ENCODE results near the gene TYK2. TPM values are rescaled to one million over a fixed set of nuclear protein-coding genes. Genes with fewer than 3 reads are reported as not detected.

The TYK2 gene
- total RNA-seq, 1 donor from 2014 or later: 103 TPM

DNA sequence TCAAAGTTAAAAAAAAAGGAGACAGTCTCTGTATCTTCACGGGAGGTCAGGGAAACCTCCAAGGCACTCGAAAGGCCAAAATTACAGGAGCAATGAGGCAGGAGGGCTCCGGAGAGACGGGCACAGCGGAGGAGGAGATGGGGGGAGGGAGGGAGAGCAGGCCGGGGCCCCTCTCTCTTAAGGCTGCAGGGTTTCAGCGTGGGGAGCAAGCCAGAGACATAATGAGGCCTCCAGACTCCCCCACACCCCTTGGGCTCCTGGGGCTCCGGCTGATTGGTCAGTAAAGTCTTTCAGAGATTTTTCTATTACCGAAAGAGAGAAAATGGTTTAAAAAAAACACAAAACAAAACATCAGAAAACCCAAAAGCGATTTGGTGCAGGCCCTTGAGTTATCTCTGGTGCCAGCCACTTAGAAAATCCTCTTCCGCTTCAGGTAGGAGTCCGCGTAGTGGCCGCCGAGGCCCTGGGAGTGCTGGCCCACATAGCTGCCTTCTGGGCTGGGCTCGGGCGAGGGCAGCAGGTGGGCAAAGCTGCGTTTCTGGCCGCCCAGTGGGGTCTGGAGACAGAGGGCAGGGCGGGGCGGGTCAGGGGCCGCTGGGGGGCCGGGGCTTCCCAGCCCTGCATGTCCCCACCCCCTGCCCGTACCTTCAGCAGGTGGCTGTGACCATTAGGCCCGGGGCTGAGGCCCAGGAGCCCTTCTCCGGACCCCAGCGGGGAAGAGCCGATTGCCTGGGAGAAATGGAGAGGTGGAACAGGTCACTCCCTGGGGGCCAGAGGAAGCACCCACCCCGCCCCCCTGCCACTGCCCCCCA lies 63.1 kb downstream of the TYK2 start:
- TF ChIP-seq, protein P1, sequence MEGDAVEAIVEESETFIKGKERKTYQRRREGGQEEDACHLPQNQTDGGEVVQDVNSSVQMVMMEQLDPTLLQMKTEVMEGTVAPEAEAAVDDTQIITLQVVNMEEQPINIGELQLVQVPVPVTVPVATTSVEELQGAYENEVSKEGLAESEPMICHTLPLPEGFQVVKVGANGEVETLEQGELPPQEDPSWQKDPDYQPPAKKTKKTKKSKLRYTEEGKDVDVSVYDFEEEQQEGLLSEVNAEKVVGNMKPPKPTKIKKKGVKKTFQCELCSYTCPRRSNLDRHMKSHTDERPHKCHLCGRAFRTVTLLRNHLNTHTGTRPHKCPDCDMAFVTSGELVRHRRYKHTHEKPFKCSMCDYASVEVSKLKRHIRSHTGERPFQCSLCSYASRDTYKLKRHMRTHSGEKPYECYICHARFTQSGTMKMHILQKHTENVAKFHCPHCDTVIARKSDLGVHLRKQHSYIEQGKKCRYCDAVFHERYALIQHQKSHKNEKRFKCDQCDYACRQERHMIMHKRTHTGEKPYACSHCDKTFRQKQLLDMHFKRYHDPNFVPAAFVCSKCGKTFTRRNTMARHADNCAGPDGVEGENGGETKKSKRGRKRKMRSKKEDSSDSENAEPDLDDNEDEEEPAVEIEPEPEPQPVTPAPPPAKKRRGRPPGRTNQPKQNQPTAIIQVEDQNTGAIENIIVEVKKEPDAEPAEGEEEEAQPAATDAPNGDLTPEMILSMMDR (conservative IDR thresholded peaks at IDR 0.05; ENCODE audit: low read depth, low read length): no peak
- no peak for DNase-seq (ENCODE audit: low read depth)
- no peak overlapping the region for H3K4me3 ChIP-seq (ENCODE audit: low read depth, low read length)

DNA sequence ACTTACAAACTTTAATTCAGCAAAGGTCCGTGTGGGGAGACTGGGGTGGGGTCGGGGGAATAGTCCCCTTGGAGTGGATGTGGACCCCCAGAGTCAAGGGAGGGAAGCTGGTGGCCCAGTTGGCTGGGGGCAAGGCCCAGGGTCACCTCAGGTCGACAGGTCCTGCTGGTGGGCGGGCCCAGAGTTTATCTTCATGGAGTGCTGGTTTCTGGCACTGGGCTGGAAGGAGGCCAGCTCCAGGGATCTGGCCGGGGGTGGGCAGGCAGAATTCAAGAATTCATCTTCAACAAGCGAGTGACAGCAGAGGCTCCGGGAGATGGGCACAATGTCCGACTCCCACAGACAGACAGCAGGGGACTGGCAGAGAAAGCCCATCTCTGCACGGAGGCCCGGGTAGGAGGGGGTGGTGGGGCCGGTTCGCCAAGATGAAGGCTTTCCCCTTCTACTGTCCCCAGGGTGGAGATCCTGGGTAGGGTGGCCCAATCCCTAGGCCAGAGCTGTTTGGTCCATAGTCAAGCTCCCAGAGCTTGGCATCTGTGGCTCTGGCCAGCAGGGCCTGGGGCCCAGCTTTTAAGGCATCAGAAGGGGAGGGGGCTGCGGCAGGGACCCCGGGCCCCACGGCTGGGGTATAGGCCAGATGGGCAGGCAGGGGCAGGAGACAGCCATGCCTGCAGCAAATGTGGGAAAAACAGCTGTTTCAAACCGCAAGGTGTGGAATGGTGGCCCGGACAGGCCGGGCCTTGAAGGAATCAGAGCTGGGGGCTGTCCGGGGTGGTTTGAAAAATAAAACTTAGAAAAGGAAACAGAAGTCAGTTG lies 63.9 kb downstream of the TYK2 start:
- H3K4me3 ChIP-seq (ENCODE audit: low read depth, low read length): peak overlapping the region; percentile 85
- no peak for DNase-seq (ENCODE audit: low read depth)
- TF ChIP-seq, protein P1 (conservative IDR thresholded peaks at IDR 0.05; ENCODE audit: low read depth, low read length): no peak

DNA sequence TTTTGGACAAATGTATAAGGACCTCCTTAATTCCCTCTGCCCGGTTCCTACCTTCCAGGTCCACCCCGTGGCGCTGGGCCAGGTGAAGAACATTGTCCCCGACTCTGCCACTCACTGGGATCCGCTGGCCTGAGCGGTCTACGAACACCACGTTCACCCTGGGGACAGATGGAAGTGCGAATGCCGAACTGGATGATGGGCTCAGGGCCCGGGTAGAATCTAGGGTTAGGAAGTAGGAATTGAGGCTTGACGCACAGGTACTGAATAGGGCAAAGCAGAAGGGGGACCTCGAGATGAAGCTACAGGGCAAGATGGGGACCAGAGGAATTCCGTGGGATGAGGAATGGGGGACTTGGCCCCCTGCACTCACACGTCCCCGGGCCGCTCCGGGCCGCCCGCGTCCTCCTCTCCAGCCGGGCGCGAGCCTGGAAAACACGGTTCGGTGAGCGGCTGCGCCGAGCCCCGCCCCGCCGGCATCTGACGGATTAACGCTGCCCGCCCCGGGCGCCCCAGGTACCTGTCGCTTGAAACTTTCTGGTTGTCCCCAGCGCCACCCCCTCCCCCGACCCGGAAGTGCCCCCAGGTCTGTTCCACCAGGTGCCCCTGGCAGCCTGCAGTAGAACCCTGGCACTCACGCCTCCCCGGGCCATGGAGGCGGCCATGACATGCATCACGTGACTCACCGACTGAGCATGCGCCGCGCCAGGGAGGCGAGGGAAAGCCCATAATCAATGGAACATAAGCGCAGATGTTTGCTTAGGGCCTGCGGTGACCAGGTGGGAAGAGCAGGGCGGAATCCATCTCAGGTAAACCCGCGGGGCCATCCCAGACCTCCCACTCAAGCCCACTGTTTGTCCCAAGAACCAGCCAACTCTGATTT lies 64.8 kb downstream of the TYK2 start, which contains the start of gene FDX2:
FDX2 (minus strand) TSS at position 681 of the 880 bp plus-strand sequence; CDS start at position 662, 19 bp downstream.
- no peak for DNase-seq (ENCODE audit: low read depth)
- TF ChIP-seq, protein P1 (conservative IDR thresholded peaks at IDR 0.05; ENCODE audit: low read depth, low read length): no peak
- peak within 1 kb of the TSS; percentile 85 for H3K4me3 ChIP-seq (ENCODE audit: low read depth, low read length)

DNA sequence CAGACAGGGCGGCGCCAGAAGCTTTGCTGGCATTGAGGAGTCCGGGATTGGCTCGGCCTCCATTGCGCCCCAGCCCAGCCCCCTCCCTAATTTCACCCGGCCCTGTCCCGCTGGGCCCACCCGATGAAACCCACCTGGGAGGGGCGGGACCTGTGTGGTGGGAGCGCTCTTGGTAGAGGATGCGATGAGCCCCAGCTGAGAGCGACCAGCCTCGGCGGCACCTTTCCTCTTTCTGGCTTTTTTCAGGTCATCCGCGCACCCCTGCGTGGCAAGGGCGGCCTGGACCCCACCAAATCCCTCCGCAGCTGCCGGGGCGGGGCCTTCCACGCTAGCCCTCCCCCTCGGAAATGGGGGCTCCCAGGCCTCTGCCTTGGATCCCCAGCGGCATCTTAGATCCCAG lies 70.9 kb downstream of the TYK2 start, which contains the start of gene ZGLP1:
ZGLP1 (minus strand) TSS at position 393 of the 400 bp plus-strand sequence.
- no peak for DNase-seq (ENCODE audit: low read depth)

DNA sequence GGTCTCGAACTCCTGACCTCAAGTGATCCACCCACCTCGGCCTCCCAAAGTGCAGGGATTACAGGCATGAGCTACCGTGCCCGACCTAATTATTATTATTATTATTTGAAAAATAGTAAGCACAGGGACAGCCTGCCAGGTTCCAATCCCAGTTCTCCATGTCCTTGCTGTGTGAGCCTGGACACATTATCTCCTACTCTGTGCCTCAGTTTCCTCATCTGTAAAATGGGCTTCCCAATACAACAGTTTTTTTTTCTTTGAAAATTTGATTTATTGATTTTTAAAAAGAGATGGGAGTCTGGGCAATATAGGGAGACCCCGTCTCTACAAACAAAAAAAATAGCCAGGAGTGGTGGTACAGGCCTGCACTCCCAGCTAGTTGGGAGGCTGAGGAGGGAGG lies 74.0 kb downstream of the TYK2 start:
- no peak overlapping the region for H3K4me3 ChIP-seq (ENCODE audit: low read depth, low read length)
- TF ChIP-seq, protein P1 (conservative IDR thresholded peaks at IDR 0.05; ENCODE audit: low read depth, low read length): no peak
- no peak for DNase-seq (ENCODE audit: low read depth)

More for the DNA sequence above, 70.9 kb downstream of the TYK2 start, which contains the start of gene ZGLP1:
- TF ChIP-seq, protein P1 (conservative IDR thresholded peaks at IDR 0.05; ENCODE audit: low read depth, low read length): no peak
- H3K4me3 ChIP-seq (ENCODE audit: low read depth, low read length): no peak within 1 kb of the TSS

DNA sequence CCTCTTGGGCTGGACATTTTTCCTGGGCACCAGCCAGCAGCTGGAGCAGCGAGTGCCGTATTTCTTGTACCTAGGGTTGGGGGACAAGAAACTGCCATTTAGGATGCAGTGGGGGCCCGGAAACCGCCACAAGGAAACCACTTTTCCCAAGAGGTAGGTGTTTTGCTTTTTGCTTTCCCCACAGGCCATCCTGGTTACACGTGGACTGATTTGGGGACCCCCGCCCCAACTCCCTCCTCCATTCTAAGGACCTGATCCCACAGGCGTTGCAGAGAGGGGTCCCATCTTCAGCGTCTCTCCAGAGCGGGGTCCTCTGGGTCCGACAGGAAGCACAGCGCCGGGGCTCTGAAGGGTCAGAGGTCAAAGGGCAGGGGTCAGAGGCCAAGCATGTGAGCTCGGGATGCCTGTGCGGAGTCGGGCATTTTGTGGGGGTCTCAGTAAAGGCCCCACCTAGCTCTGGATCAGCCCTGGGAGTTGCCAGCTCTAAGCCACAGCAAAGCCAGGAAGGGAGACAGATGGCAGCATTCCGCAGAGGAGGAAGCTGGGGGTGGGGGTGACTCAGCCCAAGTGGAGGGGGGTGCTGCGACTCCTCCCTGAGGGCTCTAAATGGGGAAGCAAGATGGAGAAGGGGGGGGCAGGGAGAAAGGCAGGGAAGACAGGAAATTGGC lies 75.1 kb downstream of the TYK2 start:
- no peak for DNase-seq (ENCODE audit: low read depth)
- TF ChIP-seq, protein P1 (conservative IDR thresholded peaks at IDR 0.05; ENCODE audit: low read depth, low read length): no peak
- no peak overlapping the region for H3K4me3 ChIP-seq (ENCODE audit: low read depth, low read length)

All from epithelial cell of proximal tubule (primary cell).